SK-N-SH treated with all-trans-retinoic acid at 6 μM for 48 hours (cell line): ENCODE measurements around the gene IFIT5.

Experiments
- ATAC-seq: fragments of 200-7000 bp; cut with Tn5 transposase; 3 replicates; pipeline ENCODE4 v1.9.1; 2020; ENCODE audit warnings: mild to moderate bottlenecking, moderate library complexity
- ARNTL ChIP-seq: fragments of 450-650 bp; formaldehyde crosslinking; IDR thresholded peaks from 2 replicates; pipeline ENCODE4 v1.5.0; 2020; ENCODE audit warnings: low read depth, mild to moderate bottlenecking, moderate library complexity, borderline replicate concordance
- GLIS3 ChIP-seq: fragments of 250-450 bp; sonication (Bioruptor Pico); IDR thresholded peaks from 2 replicates; pipeline ENCODE4 v1.5.0; 2020; ENCODE audit warnings: mild to moderate bottlenecking, moderate library complexity
- OSR1 ChIP-seq: fragments of 250-450 bp; sonication (Bioruptor Pico); IDR thresholded peaks from 2 replicates; pipeline ENCODE4 v1.8.0; 2022; ENCODE audit warnings: moderate library complexity, mild to moderate bottlenecking, inconsistent platforms
- PPARA ChIP-seq: fragments of 250-450 bp; sonication (Bioruptor Pico); IDR thresholded peaks from 2 replicates; pipeline ENCODE4 v1.5.0; 2020; ENCODE audit warnings: mild to moderate bottlenecking, borderline replicate concordance
- RARB ChIP-seq: fragments of 250-450 bp; sonication (Bioruptor Pico); IDR thresholded peaks from 2 replicates; pipeline ENCODE4 v1.8.0; 2021; ENCODE audit warnings: mild to moderate bottlenecking, moderate library complexity
- SNAI2 ChIP-seq: fragments of 250-450 bp; sonication (Bioruptor Pico); IDR thresholded peaks from 2 replicates; pipeline ENCODE4 v1.5.0; 2020; ENCODE audit warnings: mild to moderate bottlenecking, moderate library complexity
- TCF4 ChIP-seq: fragments of 250-450 bp; sonication (Bioruptor Pico); IDR thresholded peaks from 2 replicates; pipeline ENCODE4 v1.8.0; 2021; ENCODE audit warnings: mild to moderate bottlenecking, moderate library complexity, borderline replicate concordance
- TOX ChIP-seq: fragments of 250-450 bp; sonication (Bioruptor Pico); IDR thresholded peaks from 2 replicates; pipeline ENCODE4 v1.8.0; 2021; ENCODE audit warnings: mild to moderate bottlenecking, moderate library complexity, borderline replicate concordance
- ZC3H10 ChIP-seq: fragments of 250-450 bp; sonication (Bioruptor Pico); IDR thresholded peaks from 2 replicates; pipeline ENCODE4 v1.5.1; 2021; ENCODE audit warnings: mild to moderate bottlenecking, moderate library complexity
- ZFP3 ChIP-seq: fragments of 250-450 bp; sonication (Bioruptor Pico); IDR thresholded peaks from 2 replicates; pipeline ENCODE4 v1.5.0; 2020; ENCODE audit warnings: mild to moderate bottlenecking, moderate library complexity
- ZFP30 ChIP-seq: fragments of 450-650 bp; formaldehyde crosslinking; IDR thresholded peaks from 2 replicates; pipeline ENCODE4 v1.5.0; 2022; ENCODE audit warnings: mild to moderate bottlenecking, moderate library complexity
- ZNF565 ChIP-seq: fragments of 450-650 bp; formaldehyde crosslinking; conservative IDR thresholded peaks from 2 replicates; pipeline ENCODE4 v1.5.0; 2020; ENCODE audit warnings: low read depth, mild to moderate bottlenecking, moderate library complexity
- ZNF70 ChIP-seq: fragments of 450-650 bp; formaldehyde crosslinking; IDR thresholded peaks from 2 replicates; pipeline ENCODE4 v1.5.0; 2020; ENCODE audit warnings: mild to moderate bottlenecking, moderate library complexity
- ZNF8 ChIP-seq: fragments of 450-650 bp; formaldehyde crosslinking; IDR thresholded peaks from 2 replicates; pipeline ENCODE4 v1.5.0; 2020; ENCODE audit warnings: mild to moderate bottlenecking, moderate library complexity
- TF ChIP-seq, protein P1 (sequence below): fragments of 250-450 bp; sonication (Bioruptor Pico); IDR thresholded peaks from 2 replicates; pipeline ENCODE4 v1.8.0; 2020; ENCODE audit warnings: mild to moderate bottlenecking, moderate library complexity, borderline replicate concordance
- TF ChIP-seq, protein P2 (sequence below): fragments of 250-450 bp; sonication (Bioruptor Pico); IDR thresholded peaks from 2 replicates; pipeline ENCODE4 v1.5.1; 2021; ENCODE audit warnings: mild to moderate bottlenecking, moderate library complexity
- TF ChIP-seq, protein P3 (sequence below): fragments of 250-450 bp; sonication (Bioruptor Pico); IDR thresholded peaks from 2 replicates; pipeline ENCODE4 v1.5.0; 2020; ENCODE audit warnings: mild to moderate bottlenecking, moderate library complexity
- TF ChIP-seq, protein P4 (sequence below): fragments of 250-450 bp; sonication (Bioruptor Pico); IDR thresholded peaks from 2 replicates; pipeline ENCODE4 v1.5.1; 2020; ENCODE audit warnings: low read depth, mild to moderate bottlenecking, moderate library complexity

The IFIT5 gene

DNA sequence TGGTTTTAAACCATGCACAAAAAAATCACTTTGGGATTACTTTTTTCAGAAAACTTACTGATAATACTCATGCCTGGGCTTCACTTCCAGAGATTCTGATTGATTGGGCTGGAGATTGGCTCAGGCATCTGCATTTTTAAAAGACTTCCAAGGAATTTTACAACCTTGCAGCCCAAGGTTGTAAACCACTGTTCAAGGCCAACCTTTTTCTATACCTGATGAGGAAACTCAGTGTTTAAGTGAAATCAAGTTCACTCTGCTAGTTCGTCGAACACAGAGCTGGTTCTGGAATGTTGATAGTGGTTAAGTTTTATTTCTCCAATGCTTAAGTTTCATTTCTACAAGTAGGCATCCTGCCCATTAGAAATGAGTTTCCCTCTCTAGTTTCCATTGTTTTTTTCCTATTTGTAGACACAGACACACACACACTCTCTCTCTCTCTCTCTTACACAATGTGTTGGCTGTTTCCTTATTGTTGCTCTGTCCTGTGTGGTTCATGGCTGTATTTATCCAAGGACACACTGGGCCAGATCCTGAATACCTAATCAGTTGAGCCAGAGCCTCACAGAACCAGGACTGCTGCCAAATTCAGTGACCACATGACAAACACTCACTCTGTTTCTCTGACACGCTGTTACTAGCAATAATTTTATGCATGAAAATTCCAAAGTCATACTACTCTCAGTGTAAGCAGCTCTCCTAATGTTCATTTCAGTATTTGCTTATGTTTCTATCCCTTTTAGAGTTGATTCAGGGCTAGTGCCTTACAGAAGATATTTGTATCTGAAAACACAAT is 40.3 kb upstream of the IFIT5 start:
- TF ChIP-seq ZFP3 (CRISPR knock-in tag) (no peak), GLIS3 (CRISPR knock-in tag) (no peak), TOX (no peak), ARNTL (CRISPR knock-in tag) (no peak), PPARA (no peak), ZNF70 (CRISPR knock-in tag) (no peak), OSR1 (CRISPR knock-in tag) (no peak)
- TF ChIP-seq, protein P1, sequence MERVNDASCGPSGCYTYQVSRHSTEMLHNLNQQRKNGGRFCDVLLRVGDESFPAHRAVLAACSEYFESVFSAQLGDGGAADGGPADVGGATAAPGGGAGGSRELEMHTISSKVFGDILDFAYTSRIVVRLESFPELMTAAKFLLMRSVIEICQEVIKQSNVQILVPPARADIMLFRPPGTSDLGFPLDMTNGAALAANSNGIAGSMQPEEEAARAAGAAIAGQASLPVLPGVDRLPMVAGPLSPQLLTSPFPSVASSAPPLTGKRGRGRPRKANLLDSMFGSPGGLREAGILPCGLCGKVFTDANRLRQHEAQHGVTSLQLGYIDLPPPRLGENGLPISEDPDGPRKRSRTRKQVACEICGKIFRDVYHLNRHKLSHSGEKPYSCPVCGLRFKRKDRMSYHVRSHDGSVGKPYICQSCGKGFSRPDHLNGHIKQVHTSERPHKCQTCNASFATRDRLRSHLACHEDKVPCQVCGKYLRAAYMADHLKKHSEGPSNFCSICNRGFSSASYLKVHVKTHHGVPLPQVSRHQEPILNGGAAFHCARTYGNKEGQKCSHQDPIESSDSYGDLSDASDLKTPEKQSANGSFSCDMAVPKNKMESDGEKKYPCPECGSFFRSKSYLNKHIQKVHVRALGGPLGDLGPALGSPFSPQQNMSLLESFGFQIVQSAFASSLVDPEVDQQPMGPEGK (CRISPR knock-in tag) = no peak
- TF ChIP-seq, protein P2, sequence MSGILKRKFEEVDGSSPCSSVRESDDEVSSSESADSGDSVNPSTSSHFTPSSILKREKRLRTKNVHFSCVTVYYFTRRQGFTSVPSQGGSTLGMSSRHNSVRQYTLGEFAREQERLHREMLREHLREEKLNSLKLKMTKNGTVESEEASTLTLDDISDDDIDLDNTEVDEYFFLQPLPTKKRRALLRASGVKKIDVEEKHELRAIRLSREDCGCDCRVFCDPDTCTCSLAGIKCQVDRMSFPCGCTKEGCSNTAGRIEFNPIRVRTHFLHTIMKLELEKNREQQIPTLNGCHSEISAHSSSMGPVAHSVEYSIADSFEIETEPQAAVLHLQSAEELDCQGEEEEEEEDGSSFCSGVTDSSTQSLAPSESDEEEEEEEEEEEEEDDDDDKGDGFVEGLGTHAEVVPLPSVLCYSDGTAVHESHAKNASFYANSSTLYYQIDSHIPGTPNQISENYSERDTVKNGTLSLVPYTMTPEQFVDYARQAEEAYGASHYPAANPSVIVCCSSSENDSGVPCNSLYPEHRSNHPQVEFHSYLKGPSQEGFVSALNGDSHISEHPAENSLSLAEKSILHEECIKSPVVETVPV (CRISPR knock-in tag) = no peak
- ATAC-seq = peak; percentile 75

DNA sequence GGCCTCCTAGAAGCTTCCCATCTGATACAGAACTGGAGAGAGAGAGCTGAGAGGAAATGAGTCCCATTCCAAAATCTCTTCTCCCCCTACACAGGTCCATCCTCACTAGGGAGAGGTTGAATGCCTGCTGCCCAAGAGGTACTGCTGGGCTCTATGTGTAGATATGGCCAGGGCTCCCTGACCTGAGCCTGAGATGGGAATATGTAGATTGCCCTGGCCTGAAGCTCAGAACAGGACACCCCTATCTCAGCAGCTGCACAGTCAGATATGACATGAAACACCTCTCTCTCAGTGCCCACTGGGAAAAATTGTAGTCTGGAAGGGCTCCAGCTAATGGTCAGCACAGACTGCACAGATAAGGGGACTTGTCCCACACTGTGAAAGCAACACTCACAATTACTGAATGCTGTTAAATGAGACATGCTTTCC is 39.6 kb upstream of the IFIT5 start:
- ATAC-seq = no peak; the same call in 1 of the 3 replicates
- TF ChIP-seq OSR1 (CRISPR knock-in tag) = no peak
- TF ChIP-seq RARB (CRISPR knock-in tag) = no peak
- TF ChIP-seq ZNF70 (CRISPR knock-in tag) = no peak
- TF ChIP-seq ZFP30 = no peak
- TF ChIP-seq ZNF8 (CRISPR knock-in tag) = no peak
- no peak for TF ChIP-seq ZNF565 (CRISPR knock-in tag)
- TF ChIP-seq, protein P3, sequence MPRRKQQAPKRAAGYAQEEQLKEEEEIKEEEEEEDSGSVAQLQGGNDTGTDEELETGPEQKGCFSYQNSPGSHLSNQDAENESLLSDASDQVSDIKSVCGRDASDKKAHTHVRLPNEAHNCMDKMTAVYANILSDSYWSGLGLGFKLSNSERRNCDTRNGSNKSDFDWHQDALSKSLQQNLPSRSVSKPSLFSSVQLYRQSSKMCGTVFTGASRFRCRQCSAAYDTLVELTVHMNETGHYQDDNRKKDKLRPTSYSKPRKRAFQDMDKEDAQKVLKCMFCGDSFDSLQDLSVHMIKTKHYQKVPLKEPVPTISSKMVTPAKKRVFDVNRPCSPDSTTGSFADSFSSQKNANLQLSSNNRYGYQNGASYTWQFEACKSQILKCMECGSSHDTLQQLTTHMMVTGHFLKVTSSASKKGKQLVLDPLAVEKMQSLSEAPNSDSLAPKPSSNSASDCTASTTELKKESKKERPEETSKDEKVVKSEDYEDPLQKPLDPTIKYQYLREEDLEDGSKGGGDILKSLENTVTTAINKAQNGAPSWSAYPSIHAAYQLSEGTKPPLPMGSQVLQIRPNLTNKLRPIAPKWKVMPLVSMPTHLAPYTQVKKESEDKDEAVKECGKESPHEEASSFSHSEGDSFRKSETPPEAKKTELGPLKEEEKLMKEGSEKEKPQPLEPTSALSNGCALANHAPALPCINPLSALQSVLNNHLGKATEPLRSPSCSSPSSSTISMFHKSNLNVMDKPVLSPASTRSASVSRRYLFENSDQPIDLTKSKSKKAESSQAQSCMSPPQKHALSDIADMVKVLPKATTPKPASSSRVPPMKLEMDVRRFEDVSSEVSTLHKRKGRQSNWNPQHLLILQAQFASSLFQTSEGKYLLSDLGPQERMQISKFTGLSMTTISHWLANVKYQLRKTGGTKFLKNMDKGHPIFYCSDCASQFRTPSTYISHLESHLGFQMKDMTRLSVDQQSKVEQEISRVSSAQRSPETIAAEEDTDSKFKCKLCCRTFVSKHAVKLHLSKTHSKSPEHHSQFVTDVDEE = no peak

DNA sequence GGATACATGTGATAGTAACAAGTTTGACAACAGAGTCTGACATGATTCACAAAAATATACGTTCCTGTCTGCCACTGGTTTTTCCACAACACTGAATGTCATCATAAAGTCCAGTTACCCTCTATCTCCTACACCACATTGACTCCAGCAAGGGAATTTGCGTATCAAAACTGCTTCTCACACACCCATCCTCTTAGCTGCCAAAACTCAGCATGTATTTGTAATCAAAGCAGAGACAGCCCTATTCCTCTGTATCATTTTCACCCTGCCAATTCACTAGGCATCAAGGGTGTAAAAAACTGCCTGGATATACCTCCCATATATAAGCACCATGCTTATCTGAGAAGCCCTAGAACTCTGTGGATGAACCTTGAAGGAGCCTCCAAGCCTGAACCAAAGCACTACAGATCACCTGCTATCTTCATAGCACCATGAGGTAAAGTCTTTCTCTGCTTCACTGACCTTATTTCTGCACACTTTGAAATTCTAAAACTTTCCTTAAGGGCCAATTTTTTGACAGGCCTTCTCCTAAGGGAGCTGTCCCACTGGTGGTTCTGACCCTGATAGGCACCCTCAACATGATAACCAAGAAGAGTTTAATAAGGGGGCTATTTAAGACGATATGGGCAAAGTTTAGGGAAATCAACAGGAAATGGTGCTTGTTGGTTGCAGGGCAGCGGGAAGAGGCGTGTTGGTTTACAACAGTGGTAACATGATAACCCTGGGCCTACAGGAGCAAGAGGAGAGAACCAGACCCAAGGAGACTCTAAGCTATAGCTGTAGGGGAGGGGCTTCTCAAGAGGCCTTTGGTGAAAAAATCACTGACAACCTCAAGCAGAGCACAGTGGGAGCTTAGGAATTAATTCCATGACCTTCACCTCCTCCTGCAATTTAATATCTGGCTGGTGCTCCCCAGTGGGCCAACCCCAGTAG is 36.4 kb upstream of the IFIT5 start, which contains the start of gene IFIT1B:
TSS of gene IFIT1B (plus strand) at position 352 of the 933 bp plus-strand sequence. CDS start at position 432, 80 bp downstream.
- ATAC-seq = no peak
- TF ChIP-seq ARNTL (CRISPR knock-in tag) (no peak), OSR1 (CRISPR knock-in tag) (no peak), SNAI2 (CRISPR knock-in tag) (no peak), ZNF565 (CRISPR knock-in tag) (no peak), PPARA (no peak), TCF4 (no peak), ZC3H10 (CRISPR knock-in tag) (no peak)
- TF ChIP-seq, protein P1 (CRISPR knock-in tag) = no peak
- TF ChIP-seq, protein P4, sequence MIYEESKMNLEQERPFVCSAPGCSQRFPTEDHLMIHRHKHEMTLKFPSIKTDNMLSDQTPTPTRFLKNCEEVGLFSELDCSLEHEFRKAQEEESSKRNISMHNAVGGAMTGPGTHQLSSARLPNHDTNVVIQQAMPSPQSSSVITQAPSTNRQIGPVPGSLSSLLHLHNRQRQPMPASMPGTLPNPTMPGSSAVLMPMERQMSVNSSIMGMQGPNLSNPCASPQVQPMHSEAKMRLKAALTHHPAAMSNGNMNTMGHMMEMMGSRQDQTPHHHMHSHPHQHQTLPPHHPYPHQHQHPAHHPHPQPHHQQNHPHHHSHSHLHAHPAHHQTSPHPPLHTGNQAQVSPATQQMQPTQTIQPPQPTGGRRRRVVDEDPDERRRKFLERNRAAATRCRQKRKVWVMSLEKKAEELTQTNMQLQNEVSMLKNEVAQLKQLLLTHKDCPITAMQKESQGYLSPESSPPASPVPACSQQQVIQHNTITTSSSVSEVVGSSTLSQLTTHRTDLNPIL (CRISPR knock-in tag) = no peak
